Choroid plexus epithelial cell (primary cell): ENCODE results near the gene TBC1D24.
A peak's percentile ranks its signal among the peaks of the same experiment; 100 is the strongest.
"Not testable (repeated sequence)": the region's sequence is repeated elsewhere in the genome, so short reads cannot be mapped to it uniquely, and the experiment has no call there.

ENCODE experiments used
- DNase-seq: peaks from one replicate; pipeline ENCODE4 v3.0.0-alpha.2; 2010; ENCODE audit warnings: low read depth
- H3K4me3 ChIP-seq: 2 replicates; pipeline ENCODE4 v1.5.1; 2011; ENCODE audit warnings: low read depth, mild to moderate bottlenecking, control low read depth, low read length, moderate library complexity
- TF ChIP-seq, protein P1 (sequence below): conservative IDR thresholded peaks from 2 replicates; pipeline ENCODE4 v1.5.1; 2011; ENCODE audit warnings: low read depth, mild to moderate bottlenecking, control low read depth, inconsistent platforms, low read length, moderate library complexity

The TBC1D24 gene

DNA sequence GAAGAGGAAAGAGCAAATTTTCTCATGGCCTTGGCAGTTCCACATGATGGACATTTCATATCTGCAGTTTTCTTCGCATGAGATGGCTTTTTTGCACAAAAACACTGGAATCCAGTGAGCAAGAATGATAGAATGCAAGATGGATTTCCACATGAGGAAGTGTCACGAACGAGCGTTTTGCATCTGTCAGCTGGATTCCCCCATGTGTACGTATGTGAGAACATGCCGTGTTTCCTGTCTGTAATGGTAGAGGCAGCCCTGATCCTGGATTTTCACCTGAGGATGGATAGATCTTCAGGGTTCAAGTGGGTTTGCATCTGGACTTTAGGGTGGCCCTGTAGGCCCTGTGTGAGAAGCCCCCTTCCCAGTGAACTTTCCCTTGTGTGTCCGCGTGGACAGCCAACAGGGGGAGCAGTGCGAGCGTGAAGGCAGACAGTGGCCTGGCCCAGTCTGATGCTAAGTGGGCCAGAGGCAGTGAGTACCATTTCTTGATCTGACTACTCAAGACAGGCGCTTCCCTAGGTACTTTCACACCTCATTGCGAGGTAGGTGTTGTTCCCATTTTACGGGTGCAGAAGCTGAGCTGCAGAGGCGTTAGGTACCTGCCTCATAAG lies 65.0 kb downstream of the TBC1D24 start:
- H3K4me3 ChIP-seq, result not testable (repeated sequence)
- DNase-seq, result peak; percentile 57
- TF ChIP-seq, protein P1, sequence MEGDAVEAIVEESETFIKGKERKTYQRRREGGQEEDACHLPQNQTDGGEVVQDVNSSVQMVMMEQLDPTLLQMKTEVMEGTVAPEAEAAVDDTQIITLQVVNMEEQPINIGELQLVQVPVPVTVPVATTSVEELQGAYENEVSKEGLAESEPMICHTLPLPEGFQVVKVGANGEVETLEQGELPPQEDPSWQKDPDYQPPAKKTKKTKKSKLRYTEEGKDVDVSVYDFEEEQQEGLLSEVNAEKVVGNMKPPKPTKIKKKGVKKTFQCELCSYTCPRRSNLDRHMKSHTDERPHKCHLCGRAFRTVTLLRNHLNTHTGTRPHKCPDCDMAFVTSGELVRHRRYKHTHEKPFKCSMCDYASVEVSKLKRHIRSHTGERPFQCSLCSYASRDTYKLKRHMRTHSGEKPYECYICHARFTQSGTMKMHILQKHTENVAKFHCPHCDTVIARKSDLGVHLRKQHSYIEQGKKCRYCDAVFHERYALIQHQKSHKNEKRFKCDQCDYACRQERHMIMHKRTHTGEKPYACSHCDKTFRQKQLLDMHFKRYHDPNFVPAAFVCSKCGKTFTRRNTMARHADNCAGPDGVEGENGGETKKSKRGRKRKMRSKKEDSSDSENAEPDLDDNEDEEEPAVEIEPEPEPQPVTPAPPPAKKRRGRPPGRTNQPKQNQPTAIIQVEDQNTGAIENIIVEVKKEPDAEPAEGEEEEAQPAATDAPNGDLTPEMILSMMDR, result peak; percentile 57

- not testable (repeated sequence) for DNase-seq, H3K4me3 ChIP-seq
Measured at GRCh38 chr16:2540912-2541311, 66.0 kb downstream of the TBC1D24 start.

- peak; percentile 70 for DNase-seq
- H3K4me3 ChIP-seq, result not testable (repeated sequence)
Measured at GRCh38 chr16:2541409-2541808, 66.5 kb downstream of the TBC1D24 start.

DNA sequence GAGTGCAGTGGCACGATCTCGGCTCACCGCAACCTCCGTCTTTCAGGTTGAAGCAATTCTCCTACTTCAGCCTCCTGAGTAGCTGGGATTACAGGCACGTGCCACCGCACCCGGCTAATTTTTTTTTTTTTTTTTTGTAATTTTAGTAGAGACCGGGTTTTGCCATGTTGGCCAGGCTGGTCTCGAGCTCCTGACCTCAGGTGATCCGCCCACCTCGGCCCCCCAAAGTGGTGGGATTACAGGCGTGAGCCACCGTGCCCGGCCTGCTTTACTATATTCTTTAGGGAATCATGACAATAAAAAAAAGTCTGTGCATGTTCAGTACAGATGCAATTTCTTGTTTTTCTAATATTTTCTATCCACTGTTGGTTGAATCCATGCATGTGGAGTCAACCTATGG lies 68.8 kb downstream of the TBC1D24 start:
- H3K4me3 ChIP-seq, DNase-seq: not testable (repeated sequence)

DNA sequence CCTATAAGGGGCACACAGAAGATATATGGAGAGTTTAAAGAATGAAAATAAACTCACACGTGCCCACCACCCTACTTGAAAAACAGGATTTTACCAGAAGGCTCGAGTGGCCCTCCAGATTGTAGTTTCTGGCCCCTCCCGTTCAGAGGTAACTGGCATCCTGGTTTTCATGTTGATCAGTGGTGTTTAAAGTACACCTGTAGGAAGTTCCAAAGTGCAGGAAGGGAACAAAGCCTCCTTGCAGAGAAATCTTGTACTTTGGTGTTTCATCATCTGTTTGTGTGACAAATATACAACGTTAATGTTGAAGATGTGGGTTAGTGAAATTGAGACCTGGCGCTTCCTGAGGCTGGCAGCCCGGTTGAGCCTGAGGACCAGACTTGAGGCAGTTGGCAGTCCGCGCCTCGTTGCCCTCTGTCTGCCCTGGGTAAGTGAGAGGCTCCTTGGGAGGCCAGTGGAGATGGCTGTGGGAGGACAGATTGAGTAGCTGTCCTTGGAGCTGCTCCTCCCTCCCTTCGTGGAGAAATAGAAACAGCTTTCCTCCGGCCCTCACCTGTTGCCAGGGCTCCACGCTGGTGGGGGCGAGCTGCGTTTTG lies 75.5 kb downstream of the TBC1D24 start:
- not testable (repeated sequence) for DNase-seq, H3K4me3 ChIP-seq

- peak; percentile 58 for DNase-seq
- H3K4me3 ChIP-seq, result not testable (repeated sequence)
- TF ChIP-seq, protein P1, result peak; percentile 31
Measured at GRCh38 chr16:2551420-2551889, 76.5 kb downstream of the TBC1D24 start.

DNA sequence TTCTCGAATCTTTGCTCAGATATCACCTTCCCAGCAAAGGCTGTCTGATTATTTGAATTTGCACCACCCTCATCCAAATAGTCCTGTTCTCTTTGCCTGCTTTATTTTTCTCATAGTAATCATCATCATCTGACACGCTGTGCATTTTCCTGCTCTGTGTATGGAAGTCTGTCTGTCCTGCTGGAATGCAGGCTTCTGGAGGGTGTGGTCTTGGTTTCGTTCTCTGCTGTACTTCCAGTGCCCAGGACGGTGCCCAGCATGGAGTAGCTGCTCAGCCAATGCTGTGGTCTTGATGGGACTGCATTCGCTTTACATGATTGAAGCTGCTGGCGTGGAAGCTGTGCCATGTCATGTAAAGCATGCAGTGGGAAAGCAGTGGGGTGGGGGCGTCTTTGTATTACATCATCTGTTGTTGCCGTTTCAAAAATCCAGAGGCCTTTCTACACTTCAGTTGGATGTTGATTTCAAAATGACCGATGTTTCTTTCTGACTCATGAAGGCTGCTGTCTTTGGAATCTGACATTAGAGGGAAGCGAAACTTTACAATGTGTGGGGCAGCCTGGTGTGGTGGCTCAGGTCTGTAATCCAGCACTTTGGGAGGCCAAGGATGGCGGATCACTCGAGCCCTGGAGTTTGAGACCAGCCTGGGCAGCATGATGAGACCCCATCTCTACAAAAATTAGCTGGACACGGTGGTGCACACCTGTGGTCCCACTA lies 79.9 kb downstream of the TBC1D24 start:
- not testable (repeated sequence) for H3K4me3 ChIP-seq, DNase-seq
